ENCODE measurements around the gene IL3RA.

IL3RA gene

DNA sequence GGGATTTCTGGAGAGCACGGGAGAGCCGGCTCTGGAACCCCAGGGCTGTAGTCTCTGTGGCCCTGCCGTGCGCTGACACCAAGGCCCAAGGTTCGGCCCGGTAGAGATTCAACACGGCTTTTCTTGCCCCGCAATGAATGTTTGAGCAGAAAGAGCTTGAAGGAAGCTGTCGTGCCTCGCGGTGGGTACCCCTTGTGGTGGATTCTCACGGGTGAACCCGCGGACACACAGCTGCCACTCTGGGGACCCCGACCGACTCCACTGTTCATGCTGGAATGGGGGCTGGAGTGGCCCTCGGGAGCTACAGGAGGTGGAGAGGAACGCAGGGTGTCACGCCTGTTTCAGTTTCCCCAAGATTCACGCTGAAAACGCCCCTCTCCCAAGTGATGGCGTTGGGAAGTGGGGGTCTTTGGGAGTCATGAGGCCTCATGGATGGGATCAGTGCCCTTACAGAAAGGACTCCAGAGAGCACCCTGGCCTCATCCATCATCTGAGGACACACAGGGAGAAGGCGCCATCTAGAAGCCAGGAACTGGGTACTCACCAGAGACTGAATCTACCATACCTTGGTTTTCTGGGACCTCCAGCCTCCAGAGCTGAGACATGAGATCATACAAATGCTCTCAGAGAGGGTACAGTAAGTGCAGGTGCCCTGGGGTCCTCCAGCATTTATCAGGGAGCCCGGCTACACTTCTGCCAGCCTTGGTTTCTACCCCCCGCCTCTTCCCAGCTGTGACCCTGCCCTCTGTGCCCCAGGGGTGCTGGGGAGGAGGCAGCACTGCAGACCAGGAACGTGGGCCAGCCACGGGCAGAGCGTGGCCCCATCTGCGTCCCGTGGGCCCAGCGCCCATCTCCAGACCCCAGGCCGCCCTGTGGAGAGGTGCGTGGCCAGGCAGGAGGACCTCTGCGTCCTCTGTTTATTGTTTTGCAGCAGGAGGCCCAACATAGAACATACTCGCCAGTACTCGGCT lies 49.0 kb downstream of the IL3RA start:
- no peak for DNase-seq (ENCODE audit: low read depth)

DNA sequence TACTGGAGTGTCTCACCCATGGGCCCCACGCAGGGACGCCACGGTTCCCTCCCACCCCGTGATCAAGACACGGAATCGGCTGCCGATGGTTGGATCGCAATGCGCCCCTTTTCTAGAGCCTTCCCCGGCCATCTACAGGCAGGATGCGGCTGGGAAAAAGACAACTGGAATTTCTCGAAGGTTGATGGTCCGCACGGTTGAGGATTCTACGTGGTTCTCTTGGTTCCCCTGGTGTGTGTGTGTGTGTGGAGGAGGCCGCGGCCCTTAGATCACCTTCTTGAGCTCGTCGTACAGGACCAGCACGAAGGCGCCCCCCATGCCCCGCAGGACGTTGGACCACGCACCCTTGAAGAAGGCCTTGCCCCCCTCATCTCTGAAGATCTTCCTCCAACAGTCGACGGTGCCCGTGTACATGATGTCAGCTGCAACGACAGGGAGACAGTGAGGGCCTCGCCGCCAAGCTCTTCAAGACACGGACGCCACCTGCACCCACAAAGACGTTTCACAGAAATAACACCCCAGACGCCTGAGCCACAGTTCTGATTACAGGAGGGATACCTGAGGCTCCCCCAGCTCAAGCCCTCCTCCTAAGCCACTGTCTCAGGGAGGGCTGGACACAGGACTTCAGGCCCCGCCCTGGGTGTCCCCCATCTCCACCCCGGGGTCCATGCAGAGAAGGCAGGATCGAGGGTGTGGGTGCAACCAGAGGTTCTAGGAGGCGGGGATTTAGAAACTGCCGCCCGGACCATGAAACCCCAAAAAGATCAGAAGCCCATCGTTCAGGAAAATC lies 49.9 kb downstream of the IL3RA start:
- DNase-seq (ENCODE audit: low read depth) = no peak

DNA sequence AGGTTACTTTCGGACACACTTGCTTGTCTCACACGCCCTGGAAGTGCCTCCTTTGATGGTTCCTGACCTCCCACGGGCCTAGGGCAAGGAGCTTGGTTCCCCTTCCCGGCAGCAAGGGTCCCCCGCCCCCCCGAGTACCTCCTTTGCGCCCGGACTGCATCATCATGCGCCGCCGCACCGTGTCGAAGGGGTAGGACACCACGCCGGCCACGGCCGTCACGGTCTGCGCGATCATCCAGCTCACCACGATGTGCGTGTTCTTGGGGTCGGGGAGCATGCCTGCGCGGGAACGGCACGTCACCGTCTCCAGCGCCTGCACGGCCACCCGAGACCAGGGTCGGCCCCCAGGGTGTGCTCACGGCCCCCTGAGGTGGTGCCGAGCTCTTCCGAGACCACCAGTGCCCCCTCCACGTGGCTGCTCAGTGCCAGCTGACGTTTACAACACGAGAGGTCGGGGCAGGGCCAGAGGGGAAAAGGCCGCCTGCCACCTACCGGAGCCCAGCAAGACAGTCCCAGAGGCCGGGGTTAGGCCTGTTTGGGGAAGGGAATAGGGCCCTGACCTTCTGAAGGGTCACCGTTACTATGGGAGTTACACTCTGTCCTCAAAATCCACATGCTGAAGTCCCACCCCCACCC lies 50.7 kb downstream of the IL3RA start:
- DNase-seq (ENCODE audit: low read depth) = no peak

DNA sequence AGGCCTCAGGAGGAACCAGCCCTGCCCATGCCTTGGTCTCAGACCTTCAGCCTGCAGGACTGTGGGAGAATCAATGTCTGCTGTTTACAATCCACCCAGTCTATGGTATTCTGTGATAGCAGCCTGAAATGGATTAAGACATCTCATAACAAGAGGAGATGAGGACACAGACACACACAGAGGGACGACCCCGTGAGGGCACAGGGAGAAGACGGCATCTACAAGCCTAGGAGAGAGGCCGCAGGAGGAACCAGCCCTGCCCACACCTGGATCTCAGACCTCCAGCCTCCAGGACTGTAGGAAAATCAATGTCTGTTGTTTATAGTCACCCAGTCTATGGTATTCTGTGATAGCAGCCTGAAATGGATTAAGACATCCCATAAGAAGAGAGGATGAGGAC lies 52.1 kb downstream of the IL3RA start:
- DNase-seq (ENCODE audit: low read depth) = no peak

- no peak for DNase-seq (ENCODE audit: low read depth)
These were observed 52.8 kb downstream of the IL3RA start for GRCh38 chrX:1389181-1389992.

DNA sequence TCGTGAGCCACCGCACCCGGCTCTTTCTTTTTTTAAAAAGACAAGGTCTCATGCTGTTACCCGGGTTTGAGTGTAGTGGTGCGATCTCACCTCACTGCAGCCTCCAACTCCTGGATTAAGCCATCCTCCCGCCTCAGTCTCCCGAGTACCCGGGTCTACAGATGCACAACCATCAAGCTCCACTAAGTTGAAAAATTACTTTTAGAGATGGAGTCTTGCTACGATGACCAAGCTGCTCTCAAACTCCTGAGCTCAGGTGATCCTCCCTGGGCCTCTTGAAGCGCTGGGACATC lies 53.4 kb downstream of the IL3RA start:
- DNase-seq (ENCODE audit: low read depth) = no peak

DNA sequence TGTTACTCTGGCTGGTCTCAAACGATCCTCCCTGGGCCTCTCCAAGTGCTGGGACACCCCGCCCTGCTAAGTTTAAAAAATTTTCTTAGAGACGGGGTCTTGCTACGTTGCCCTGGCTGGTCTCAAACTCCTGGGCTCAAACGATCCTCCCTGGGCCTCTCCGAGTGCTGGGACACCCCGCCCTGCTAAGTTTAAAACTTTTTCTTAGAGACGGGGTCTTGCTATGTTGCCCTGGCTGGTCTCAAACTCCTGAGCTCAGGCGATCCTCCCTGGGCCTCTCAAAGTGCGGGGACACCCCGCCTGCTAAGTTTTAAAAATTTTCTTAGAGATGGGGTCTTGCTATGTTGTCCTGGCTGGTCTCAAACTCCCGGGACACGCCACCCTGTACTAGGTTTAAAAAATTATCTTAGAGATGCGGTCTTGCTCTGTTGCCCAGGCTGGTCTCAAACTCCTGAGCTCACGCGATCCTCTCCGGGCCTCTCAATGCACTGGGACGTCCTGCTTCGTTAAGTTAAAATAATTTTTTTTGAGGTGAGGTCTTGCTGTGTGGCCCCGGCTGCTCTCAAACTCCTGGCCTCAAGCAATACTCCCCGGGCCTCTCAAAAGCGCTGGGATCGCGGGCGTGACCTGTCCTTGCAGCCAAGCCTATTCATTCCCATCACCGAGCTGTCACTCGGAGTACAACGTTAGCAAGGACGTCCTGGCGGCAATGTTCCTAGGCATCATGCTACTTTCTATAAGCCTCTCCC lies 54.2 kb downstream of the IL3RA start:
- no peak for DNase-seq (ENCODE audit: low read depth)

DNA sequence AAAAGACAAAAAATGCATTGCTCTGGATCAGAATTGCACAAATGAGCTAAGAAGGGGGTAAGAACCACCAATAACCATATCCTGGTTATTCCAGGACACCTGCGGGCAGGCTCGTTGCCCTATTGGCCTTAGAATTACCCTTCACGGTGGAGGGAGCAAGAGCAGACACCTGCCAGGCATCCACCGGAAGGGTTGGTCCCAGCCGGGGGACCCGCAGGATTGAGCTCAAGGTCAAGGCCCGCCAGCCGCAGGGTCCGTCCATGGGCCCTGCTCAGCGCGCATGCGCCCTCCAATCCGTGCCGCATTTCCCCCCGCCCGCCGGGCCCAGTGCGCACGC lies 54.8 kb downstream of the IL3RA start:
- no peak for DNase-seq (ENCODE audit: low read depth)

GRCh38 chrX:1391707-1392375 lies 55.3 kb downstream of the IL3RA start, which contains the start of gene SLC25A6:
Gene SLC25A6 (minus strand): TSS chrX:1392113. CDS start chrX:1392009, 104 bp downstream.
- DNase-seq (ENCODE audit: low read depth) = peak; percentile 99

- no peak for DNase-seq (ENCODE audit: low read depth)
These were observed 55.9 kb downstream of the IL3RA start for GRCh38 chrX:1392376-1393068.

DNA sequence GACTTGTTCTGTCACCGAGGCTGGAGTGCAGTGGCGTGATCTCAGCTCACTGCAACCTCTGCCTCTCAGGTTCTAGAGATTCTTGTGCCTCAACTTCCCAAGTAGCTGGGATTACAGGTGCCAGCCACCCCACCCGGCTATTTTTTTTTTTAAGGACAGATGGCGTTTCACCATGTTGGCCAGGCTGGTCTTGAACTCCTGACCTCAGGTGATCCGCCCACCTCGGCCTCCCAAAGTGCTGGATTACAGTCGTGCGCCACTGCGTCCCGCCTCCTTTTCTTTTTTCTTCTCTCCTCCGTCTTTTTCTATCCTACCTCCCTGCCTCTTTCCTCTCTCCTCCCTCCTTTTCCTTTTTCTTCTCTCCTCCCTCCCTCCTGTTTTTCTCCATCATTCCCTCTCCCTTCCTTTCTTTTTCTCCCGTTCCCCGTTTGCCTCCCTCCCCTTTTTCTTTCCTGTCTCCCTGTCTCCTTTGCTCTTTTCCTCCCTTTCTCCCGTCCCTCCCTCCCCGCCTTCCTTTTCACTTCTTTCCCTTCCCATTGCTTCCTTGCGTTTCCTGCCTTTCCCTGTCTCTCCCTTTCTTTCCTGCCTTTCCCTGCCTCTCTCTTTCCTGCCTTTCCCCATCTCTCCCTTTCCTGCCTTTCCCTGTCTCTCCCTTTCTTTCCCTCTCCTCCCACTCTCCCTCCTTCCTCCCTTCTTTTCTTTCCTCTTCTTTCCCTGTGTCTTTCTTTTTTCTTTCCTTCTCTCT lies 57.5 kb downstream of the IL3RA start:
- DNase-seq (ENCODE audit: low read depth) = no peak

- DNase-seq (ENCODE audit: low read depth) = no peak
These were observed 58.3 kb downstream of the IL3RA start for GRCh38 chrX:1394731-1395501.

GRCh38 chrX:1395646-1396216 lies 59.1 kb downstream of the IL3RA start:
- no peak for DNase-seq (ENCODE audit: low read depth)

GRCh38 chrX:1397001-1397400 lies 60.4 kb downstream of the IL3RA start:
- DNase-seq (ENCODE audit: low read depth) = no peak

GRCh38 chrX:1397441-1398270 lies 61.1 kb downstream of the IL3RA start:
- no peak for DNase-seq (ENCODE audit: low read depth)

DNA sequence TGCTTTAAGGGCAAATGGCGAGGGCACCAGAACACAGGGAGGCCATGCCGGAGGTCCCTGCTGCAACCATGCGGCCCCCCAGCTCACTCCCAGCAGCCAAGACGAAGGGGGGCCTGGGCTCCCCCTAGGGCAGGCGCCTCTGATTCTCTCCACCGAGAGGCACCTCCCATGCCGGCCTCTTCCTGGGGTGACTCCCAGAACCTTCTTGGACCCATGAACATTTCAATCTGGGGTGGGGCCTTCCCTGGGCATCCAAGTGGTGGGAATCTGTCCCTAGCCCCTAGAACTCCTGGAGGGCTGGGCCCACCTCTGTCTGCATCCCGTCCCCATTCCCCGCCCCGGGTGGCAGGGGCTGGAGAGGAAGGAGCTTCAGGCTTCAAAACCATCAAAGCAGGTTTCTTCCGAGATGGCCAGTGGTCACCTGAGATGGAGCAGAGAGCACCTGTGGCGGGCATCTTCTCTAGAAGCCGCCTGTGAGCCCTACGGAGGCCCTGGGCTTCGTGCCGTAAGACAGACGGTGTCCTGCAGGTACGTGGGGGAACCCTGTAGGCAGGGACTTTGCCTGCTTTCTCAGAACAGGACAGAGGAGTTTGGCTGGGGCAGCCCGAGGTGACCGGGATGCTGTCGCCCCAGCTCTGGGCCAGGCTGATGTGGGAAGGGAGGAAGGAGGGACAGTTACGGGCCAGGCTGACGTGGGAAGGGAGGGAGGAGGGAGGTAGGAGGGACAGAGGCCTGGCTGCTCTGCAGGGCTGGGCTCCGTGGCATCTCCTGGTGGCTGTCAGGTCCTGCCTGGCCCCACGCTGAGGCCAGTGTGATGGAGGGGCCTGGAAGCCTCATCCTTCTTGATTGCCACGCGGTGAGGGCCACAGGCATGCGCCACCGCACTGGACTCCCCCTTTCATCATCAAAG lies 62.1 kb downstream of the IL3RA start:
- DNase-seq (ENCODE audit: low read depth) = no peak

Measured in activated T-cell treated with anti-CD3 and anti-CD28 coated beads for 1 hour (primary cell).